NOMO-1 treated with dmso at 0.1 percent for 144 hours (cell line): ENCODE data around the gene BBS12.
A peak's percentile ranks its signal among the peaks of the same experiment; 100 is the strongest.

Experiments used
- DNase-seq: peaks from one replicate; lab custom pipeline; 2025; ENCODE audit not compliant: unreplicated experiment; lab: John Stamatoyannopoulos, UW

BBS12 gene

GRCh38 chr4:122732329-122733026 lies at the start of gene BBS12:
BBS12 (plus strand) TSS chr4:122732704; CDS start chr4:122741893, 9,189 bp downstream.
- DNase-seq, result peak; percentile 97

- DNase-seq, result no peak
These were observed 45.8 kb upstream of the BBS12 start for GRCh38 chr4:122686691-122687090.

- DNase-seq, result peak; percentile 48
These were observed 44.9 kb upstream of the BBS12 start for GRCh38 chr4:122687531-122688061.

GRCh38 chr4:122688529-122689140 lies 43.9 kb upstream of the BBS12 start:
- DNase-seq, result no peak

GRCh38 chr4:122689972-122690371 lies 42.5 kb upstream of the BBS12 start:
- DNase-seq, result no peak

- no peak for DNase-seq
These were observed 40.5 kb upstream of the BBS12 start for GRCh38 chr4:122691988-122692387.

- DNase-seq, result no peak
These were observed 39.6 kb upstream of the BBS12 start for GRCh38 chr4:122692641-122693520.

GRCh38 chr4:122695226-122695625 lies 37.3 kb upstream of the BBS12 start:
- DNase-seq, result no peak

- DNase-seq, result no peak
These were observed 32.3 kb upstream of the BBS12 start for GRCh38 chr4:122700178-122700725.

- no peak for DNase-seq
These were observed 31.4 kb upstream of the BBS12 start for GRCh38 chr4:122701061-122701460.

GRCh38 chr4:122701965-122702364 lies 30.5 kb upstream of the BBS12 start:
- peak; percentile 0 for DNase-seq

- DNase-seq, result no peak
These were observed 29.6 kb upstream of the BBS12 start for GRCh38 chr4:122702939-122703338.

GRCh38 chr4:122703868-122704267 lies 28.6 kb upstream of the BBS12 start:
- DNase-seq, result no peak

- DNase-seq, result no peak
These were observed 27.5 kb upstream of the BBS12 start for GRCh38 chr4:122705009-122705408.

GRCh38 chr4:122705547-122706117 lies 26.9 kb upstream of the BBS12 start:
- no peak for DNase-seq

- DNase-seq, result no peak
These were observed 26.0 kb upstream of the BBS12 start for GRCh38 chr4:122706511-122706910.

- DNase-seq, result no peak
These were observed 25.0 kb upstream of the BBS12 start for GRCh38 chr4:122707497-122707896.

GRCh38 chr4:122709236-122709635 lies 23.3 kb upstream of the BBS12 start:
- DNase-seq, result no peak

GRCh38 chr4:122710434-122711308 lies 21.8 kb upstream of the BBS12 start:
- DNase-seq, result no peak

GRCh38 chr4:122711919-122712318 lies 20.6 kb upstream of the BBS12 start:
- no peak for DNase-seq
